HG02840 (cell line): ENCODE measurements around the gene BUB1B.

Experiments used
- ATAC-seq: cut with Tn5 transposase; IDR thresholded peaks from one replicate; pipeline ENCODE4 v1.9.1; 2021; ENCODE audit warnings: mild to moderate bottlenecking, moderate library complexity, moderate number of reproducible peaks; ENCODE audit not compliant: unreplicated experiment, low FRiP score

The BUB1B gene

DNA sequence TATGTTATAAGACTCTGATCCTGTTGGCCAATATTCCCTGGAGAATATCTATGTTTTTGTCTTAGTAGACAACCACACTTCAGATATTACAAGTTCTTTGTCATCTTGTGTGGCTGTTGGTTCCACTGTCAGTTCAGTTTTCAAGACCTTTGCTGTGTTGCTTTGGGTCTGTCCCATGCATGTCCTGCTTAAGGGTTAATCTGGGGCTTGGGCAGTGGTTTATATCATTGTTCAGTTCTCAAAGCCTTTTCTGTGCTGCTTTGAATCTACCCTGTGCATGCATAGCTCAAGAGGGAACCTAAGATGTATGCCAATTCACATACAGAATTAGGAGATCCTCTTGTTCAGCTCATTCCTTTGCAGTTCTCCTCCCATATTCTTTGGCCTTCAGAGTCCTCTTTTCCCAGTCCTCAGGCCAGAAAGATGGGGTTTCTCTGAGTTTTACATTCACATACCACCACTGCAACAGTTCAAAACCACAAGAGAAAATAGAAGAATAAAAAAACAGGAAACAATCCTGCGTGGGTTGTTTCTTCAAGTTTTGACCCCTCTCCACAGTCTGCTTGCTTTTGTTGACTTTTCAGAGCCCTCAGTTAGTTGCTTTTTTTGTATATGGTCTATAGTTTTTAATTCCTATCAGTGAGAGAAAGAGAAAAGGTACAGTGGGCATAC, 21.6 kb downstream of the BUB1B start:
- no peak for ATAC-seq

DNA sequence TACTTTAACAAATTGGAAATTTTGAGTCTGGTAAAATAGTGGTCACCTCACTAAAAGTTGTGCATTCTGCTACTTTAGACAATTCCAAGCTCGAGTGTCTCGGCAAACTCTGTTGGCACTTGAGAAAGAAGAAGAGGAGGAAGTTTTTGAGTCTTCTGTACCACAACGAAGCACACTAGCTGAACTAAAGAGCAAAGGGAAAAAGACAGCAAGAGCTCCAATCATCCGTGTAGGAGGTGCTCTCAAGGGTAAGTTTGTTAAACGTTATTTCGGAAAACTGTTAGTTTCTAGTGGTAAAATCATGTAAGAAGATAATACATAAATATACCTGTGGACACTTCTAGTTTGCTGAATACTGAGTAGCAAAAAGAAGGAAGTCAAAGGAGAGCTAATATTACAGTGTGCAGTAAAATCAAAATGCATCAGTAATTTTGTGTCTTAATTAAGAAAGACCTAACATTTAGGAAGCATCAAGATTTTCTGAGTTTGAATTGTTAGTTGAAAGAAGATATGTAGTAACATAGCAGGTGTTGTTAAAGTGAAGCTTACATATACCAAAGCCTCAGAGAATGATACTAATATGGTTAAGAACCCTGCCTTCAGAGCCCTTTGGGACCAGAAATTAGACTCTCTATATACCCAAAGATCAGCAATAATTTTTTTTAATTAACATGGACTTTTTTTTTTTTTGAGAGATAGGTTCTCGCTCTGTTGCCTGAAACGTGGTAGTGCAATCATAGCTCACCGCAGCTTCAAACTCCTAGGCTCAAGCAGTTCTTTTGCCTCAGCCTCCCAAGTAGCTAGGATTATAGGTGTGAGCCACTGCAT, 23.0 kb downstream of the BUB1B start:
- no peak for ATAC-seq

DNA sequence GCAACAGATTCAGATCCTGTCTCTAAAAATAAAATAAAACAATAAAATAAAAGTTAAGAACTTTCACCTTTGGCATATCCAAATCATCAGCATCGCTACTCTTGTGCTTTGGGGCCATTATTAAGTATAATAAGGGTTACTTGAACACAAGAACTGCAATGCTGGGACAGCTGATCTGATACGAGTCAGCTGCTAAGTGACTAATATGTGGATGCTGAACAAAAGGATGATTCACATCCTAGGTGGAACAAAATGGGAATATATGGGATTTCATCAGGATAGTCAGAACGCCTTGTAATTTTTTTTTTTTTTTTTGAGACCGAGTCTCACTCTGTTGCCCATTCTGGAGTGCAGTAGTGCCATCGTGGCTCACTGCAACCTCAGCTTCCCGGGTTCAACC, 29.7 kb downstream of the BUB1B start:
- ATAC-seq: no peak

DNA sequence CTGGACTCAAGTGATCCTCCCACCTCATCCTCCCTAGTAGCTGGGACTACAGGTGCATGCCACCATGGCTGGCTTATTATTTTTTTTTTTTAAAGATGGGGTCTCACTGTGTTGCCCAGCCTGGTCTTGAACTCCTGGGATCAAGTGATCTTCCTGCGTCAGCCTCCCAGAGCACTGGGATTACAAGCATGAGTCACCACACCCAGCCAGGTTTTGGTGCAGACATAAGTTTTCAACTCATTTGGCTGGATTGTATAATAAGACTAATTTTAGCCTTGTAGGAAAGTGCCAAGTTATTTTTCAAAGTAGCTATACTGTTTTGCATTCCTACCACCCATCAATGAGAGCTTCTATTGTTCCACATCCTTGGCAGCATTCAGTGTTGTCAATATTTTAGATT, 32.1 kb downstream of the BUB1B start:
- no peak for ATAC-seq

DNA sequence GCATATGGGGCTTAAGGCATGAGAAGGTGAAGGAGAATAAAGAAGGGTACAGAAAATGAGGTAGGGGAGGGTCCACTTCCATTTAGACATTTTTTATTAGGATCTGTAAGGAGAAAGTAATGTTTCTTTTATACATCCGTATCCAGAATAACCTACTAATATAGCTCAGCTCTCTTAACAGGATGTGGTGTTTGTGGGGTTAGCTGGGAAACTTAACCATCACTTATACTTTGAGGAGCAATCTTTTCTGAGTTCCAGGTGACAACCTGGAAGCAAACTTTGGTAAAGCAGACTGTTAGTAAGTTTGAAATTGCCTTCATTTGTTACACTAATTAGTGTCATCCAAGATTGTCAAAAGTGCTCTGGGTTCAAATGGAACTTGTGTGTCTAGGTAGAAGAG, 36.6 kb downstream of the BUB1B start:
- ATAC-seq: no peak

DNA sequence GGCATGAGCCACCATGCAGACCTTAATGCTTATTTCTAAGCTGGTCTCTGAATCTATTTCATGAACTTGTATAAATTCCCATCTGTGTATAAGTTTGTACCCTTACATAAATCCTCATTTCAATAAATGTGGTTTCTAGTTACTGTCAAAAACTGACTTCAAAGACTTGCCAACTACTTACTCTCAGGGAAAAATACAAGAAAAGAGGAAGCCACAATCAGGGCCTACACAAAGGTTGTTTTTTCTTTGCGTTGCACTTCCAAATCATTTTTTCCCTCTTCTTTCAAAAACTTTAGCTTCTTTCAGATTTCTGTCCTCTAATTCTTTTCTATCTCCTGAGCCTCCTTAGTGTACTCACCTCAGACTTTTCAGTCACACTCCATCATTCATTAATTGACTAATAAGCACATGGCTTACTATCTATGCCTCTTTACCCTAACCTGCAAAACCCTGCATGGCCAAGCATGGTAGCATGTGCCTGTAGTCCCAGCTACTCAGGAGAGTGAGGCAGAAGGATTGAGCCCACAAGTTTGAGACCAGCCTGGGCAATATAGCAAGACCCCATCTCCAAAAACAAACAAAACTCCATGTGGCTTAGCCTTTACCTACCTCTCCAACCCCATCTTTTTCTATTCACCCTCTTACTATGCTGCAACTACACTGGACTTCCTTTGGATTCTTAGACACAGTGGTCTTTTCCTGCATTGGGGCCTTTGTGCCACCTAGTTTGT, 37.7 kb downstream of the BUB1B start:
- ATAC-seq: no peak

DNA sequence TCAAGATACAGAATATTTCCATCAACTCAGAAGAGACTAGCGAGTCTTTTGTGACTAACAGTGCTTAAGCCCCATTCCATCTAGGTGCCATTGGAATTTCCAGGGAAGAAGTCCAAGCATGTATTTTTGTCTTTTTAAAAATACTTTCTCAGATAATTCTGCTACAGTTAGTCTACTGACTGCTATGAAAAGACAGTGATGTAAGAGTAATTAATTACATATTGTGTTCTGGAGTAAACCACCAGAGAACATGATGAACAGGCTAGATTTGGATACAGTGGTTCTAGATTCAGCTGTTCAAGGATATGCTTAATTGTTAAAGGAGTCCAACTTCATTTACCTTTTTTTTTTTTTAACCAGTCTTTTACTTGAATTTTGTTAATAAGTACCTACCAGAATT, 43.2 kb downstream of the BUB1B start:
- no peak for ATAC-seq

DNA sequence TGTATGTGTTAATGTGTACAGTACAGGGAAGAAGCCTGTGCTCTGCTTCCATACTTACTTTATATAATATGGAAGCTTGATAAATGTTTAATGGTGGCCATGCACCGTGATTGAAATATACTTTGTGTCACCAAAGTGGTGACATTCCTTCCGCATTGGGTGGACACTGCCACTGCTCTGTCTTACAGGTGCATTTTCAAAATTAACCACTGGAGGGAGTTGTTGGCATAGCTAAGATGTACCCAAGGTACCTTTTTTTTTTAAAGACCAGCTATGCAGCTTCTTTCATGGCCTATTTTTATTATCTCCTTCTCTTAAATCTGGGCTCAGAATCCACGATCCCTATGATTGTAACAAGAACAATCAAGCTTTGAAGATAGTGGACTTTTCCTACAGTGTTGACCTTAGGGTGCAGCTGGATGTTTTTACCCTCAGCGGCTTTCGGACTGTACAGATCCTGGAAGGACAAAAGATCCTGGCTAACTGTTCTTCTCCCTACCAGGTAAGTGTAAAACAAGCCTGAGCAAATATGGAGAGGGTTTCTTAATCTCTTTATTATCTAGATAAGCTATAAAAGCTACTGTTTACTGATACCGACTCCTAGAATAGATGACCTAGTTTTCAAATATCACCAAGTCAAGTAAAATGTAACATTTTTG, 56.4 kb downstream of the BUB1B start:
- ATAC-seq: no peak

DNA sequence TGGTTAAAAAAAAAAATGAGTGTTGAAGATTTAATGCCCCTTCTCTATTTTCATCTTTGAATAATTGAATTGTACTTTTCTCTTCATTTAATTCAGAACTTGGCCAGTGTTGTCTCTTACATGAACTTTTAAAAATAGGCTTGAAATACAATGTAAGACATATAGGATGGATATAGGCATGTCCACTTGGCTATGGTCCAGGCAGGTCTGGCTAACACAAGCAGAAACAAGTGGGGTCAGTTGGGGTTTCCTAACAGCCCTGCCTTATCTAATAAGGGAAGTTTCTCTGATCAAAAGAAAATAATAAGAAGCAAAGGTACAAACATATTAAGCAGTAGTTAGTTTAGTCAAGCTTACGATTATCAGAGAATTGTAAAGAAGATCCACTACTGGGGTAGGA, 58.9 kb downstream of the BUB1B start:
- ATAC-seq: no peak

DNA sequence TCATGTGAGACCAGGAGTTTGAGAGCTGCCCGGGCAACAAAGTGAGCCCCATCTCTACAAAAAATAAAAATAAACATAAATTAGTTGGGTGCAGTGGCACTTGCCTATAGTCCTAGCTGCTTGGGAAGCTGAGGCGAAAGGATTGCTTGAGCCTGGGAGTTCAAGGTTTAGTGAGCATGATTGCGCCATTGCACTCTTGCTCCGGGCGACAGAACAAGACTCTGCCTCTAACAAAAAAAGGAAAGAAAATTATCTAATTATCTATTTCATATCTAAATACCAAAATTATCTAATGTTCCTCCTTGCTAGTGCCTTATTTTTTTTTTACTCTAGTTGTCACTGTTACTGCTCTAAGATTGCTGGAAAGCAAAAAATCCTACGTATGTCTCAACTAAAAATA, 61.3 kb downstream of the BUB1B start:
- no peak for ATAC-seq

DNA sequence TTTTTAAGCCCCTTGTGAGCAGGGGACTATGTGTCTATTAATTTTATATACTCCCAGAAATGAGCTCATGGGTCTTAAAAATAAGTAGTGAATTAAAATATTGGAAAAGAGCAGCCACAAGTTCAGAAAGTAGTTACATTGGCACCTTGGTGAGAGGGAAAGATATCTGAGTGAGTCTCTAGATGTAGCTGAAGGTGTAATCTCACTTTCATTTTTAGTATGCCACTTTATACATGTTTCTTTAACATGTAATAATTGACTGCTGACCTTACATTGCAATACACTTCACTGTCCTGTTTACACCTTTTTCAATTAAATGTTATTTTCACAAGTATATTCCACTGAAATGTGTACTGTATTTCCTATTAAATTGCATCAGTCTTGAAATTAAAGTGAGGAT, 65.9 kb downstream of the BUB1B start:
- ATAC-seq: no peak

DNA sequence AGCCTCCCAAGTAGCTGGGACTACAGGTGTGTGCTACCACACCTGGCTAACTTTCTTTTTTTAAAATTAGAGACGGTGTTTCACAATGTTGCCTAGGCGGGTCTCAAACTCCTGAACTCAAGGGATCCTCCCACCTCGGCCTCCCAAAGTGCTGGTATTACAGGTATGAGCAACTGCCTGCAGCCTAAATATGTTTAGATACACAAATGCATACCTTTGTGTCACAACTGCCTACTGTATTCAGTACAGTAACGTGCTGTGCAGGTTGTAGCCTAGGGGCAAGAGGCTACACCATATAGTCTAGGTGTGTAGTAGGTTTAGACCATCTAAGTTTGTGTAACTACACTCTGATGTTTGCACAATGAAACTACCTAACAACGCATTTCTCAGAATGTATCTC, 68.4 kb downstream of the BUB1B start:
- ATAC-seq: no peak

DNA sequence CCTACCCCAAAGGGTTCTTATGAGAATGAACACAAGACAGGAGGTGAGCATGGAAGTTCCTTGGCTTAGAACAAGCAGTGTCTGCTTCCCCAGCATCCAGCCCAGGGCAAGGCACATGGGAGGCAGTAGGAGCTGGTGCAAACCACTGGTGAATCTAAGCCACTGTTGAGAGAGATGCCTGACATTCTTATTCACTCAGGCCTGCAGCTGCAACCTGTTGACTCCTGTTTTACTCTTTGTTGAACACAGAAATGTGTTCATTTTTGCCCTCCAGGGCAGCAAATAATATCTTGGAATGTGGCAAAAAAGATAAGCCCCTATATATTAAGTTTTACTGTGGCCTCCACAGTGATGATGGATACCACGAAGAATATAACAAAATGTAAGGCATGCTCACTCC, 69.1 kb downstream of the BUB1B start:
- no peak for ATAC-seq

DNA sequence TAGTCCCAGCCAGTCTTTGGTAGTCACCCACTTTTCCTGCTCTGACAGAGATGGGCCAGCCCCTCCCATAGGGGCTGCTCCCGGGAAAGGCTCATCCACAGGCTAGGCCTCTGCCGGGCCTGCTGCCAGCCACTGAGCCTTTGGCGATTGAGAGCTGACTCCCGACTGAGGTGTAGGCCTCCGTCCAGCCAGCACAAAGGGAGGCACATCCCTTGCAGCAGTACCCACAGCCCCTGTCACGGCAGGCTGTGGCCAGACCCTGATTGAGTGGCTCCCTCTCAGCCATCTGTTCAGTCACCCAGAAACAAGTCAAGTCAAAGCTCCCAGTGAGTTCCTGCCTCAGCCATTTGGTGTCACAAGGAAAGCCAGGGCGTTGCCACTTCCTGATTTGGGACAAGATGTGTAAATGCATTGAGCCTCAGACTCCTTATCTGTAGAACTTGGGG, 71.8 kb downstream of the BUB1B start:
- ATAC-seq: no peak

DNA sequence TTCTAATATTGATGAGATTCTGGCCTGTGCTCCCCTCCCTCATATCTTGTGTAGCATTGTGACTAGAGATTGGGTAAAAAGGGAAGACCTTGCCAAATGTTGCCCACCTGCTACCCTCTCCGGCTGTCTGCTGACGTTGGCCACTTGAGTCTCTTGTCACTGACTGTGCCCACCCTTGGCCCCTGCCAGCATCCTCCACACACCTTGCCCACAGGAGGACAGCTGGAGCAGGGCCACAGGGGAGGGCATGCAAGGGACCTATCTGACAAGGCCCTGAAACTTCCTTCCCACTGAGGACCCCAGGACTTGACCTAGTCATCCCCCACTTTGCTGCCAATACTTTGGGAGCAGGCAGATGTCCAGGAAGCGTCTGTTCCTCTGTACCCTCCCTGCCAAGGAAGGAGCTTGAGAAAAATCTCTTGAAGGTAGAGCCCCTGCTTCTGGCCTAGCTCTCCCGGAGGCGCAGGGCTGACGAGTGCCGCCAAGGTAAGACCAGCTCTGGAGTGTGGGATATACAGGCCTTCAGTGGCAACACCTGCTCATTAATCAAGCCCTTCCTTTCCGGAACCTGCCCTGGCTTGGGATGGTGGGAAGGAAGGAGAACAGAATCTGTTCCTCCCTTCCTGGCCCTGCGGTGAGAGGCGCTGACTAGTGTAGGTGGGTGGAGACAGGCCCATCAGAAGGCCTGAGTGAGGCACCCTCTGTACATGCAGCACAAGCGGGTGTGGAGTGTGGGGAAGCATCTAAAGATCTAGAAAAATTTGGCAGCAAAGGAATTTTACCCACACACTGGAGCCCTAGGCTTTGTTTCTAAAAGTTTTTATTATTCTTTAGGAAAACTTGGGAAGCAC, 73.1 kb downstream of the BUB1B start:
- no peak for ATAC-seq

DNA sequence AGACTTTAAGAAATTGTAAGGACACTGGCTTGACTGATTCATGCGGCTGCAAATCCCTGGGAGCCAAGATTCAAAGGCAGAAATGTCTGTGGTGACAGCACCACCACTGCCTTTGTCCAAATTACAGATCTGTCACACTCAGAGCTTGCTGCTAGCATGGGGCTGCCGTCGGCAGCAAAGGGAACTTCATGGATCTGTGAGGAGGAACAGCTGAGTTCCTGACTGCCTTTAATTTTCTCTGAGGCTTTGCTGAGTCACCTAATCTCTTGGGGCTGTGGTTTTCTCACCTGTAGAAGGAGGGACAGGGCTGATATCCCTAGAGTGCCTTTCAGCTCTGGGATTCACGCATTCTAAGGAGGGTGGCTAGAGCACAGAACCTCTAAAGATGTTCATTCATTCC, 73.9 kb downstream of the BUB1B start:
- ATAC-seq: no peak

DNA sequence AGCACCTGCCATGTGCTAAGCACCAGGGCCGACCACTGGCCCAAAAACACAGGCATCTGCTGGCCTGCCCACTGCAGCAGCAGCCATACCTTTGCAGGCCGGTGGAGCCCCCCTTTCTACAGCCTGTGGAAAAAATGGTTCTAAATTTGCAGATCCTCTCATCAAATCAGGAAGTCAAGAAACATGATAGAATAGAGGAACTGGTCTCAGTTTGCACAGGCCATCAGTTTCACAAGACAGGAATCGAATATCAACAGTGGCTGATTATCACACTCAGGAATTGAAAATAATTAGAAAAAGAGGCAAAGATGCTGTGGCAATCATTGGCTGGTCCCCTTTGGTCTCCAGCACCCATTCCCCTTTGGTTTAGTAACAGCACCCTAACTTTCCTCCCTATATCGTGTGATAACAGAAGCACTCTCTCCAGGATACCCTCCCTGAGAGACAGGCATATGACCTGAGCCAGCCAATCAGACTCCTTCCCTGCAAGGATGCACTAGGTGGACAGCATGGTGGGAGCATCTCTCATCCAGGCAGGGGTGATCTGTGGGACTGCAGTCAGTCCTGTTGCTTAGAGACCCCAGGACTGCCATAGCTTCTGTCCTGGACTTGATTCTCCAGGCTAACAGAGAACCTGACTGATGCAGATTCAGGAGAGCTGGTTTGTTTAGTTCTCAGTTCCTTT, 74.5 kb downstream of the BUB1B start:
- ATAC-seq: no peak

DNA sequence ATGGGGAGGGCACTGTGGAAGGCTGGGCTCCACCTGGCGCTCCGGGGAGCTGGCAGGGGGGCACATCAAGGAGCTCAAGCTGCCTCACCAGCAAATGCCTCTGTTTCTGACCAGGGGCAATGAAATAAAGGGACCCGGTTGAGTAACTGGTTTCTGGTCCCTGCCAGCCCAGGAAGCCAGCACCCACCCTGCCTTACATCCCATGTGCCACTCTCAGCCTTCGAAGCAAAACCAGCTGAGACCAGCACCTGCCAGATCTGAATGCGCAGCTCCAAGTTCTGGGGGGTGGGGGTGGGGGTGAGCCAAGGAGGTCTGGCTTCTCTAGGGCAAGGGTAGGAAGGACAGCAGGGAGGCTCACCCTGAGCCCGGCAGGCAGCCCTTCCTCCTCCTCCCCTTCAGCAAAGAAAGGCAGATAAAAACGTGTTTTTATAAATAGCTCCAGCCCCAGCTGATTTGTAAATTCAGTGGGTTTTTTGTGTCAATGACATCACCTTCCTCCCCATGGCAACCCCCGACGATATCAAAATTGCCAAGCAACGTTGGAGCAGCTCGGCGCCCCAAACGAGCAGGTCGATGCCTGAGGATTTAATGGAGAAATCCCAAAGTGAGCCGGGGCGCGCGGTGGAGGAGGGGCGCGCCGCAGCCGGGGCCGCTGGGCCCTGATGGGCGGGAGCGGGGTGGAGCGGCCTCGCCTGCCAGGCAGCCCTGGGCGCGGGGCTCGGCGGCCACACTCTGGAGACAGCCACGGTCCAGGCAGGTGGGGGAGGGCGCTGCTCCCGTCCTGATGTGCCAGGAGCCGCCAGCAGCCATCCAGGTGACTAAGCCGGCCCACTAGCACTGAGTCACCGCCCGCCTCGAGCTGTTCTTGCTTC, 77.9 kb downstream of the BUB1B start, which contains the start of gene PAK6:
PAK6 (plus strand) TSS at position 532 of the 872 bp plus-strand sequence. CDS start 25,723 bp downstream, outside the sequence.
- no peak for ATAC-seq

DNA sequence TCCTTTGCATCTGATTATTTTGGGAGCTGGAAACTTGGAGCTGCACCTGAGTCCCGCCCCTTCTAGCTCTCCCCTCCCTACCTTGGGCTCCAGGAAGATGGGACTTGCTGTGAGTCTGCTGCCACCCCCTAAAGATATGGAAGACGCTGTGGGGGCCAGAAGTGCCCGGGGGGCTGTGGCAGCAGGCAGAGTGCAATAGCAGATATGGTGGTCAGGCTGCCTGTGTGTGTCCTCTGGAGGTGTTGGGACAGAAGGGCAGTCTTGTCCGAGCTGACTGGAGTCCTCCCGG, 78.5 kb downstream of the BUB1B start:
- no peak for ATAC-seq
